SKM-1 treated with dmso at 0.1 percent for 144 hours (cell line): ENCODE data around the gene LMX1A.

Experiments
- DNase-seq: peaks from one replicate; lab custom pipeline; 2025; ENCODE audit not compliant: unreplicated experiment; lab: John Stamatoyannopoulos, UW

LMX1A gene

DNA sequence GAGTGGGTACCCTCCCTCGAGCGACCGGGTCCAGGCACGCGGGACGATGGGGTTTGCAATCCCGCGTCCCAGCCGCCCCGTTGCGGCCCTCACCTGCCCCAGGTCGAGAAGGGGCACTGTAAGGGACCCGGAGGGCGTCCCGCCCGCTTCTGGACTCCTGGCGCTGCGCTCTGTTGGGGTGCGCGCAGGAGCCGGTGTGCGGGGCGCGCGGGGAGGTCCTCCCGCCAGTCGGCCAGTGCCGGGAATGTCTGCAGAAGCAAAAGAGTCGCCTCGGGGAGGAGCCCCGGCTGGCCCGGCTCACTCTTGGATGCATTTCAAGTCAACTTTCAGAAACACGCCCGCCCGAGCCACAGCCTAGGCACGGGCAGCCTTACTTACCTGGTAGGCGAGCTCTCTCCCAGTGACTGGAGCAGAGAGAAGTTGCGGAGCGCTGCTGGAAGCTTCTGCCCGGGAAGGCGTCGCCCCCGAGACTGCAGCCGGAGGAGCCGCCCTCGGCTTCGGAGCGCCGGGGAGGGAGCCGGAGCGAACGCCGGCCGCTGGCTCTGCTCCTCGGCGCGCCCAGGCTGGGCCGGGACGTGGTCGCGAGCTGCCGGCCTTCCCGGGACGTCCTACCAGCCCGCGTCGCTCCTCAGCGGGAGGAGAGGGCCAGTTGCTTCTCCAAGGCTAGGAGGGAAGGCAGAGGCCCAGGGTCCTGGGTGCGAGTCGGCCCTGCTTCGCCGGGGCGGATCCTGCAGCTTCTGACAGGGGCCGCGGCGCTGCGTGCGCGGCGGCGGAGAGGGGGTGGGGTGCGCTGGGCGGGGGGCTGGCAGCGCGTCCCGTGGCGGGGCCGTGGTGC is at the start of gene LMX1A:
Gene LMX1A (minus strand): TSS at position 739 of the 835 bp plus-strand sequence. CDS start 1,156 bp downstream, outside the sequence.
- no peak for DNase-seq

GRCh38 chr1:165403835-165404482 is 47.4 kb upstream of the LMX1A start:
- DNase-seq: no peak

- no peak for DNase-seq
These were observed 46.1 kb upstream of the LMX1A start for GRCh38 chr1:165402517-165403111.

DNA sequence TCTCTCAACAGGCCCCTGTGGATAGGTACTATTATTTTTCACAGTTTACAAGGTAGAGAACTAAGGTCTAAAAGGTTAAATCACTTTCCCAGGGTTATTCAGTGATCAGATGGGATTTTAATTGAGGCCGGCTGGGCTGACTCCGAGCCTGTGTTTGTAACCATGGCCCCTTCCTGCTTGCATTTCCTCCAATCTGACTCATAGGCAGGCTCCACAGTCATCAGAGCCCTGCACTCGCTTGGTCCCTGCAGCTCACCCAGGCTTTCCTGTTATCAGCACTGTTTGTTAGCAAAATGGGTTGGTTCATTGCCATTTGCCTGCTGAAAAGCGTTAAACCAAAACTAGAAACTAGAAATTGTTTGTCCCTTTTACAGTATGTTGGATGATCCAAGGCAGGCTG is 41.4 kb upstream of the LMX1A start:
- DNase-seq: no peak

DNA sequence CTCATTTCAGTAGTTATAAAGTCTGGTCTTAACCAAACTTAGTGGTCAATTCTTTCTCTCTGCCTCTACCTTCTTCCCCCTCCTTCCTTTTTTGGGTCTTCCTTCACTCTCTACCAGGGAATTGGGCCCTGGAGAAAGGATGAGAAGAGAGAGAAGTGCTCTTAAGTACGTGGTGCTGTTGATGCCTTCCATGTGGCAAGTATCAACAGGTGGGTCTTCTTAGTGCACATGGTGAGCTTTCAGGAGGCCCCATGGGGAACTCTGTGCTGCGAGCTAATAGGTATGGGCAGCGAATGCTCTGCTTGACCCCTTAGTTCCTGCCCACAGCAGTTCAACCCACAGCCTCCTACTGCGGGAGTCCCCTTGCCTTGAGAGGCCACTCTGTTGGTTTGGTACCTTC is 39.4 kb upstream of the LMX1A start:
- no peak for DNase-seq

GRCh38 chr1:165395478-165395877 is 39.0 kb upstream of the LMX1A start:
- no peak for DNase-seq

GRCh38 chr1:165392634-165393571 is 36.4 kb upstream of the LMX1A start:
- DNase-seq: peak; percentile 91

DNA sequence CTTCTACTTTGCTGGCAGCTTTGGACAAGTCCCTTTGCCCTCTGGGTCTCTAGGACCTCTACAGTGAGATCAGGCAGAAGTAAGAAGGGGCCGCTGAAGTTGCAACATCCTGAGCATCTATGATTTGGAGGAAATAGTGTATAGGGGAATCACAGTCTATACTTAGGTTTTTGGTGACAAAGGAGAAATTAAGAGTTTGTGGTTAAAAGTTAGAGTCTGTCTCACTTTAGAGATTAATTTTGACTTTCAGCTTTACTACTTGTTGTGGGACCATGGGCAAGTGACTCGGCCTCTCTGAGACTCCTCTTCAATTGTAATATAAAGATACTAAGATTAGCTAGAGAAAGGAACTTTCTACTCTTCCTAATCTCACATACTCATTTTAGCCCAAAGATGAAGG is 33.1 kb upstream of the LMX1A start:
- no peak for DNase-seq

DNA sequence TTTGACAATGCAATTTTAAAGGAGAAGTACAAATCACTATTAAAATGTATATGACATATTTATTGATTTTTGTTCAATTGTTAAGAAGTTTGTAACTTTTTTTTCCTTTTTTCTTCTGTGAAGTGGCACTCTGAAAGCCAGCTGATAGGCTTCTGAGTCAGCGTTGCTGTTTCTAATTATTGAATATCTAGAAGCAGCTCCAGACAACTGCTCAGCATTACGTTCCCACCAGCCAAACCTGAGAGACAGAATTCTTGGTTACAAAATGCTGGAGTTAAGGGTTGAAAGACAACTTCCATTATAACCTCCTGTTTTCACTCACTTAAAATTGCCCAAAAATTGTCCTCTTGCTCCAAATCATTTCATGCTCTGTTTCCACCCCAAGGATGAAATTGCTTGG is 31.4 kb upstream of the LMX1A start:
- no peak for DNase-seq

DNA sequence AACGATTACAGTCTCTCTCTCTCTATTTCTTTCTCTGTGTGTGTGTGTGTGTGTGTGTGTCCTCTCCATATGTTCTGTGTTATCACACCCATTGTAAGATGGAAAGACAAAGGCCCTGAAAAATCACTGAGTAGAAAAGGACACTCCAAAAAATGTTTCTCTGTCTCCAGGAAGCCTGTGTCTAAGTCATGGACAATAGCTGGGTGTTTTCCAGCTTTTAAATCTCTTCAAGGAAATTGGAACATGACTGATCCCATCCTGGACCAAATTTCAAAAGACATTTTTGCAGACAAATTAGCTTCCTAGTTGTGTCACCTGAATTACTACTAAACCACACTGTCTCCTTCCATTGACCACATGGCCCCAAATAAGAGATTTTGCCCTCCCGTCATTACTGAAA is 31.0 kb upstream of the LMX1A start:
- DNase-seq: no peak

GRCh38 chr1:165383599-165384405 is 27.3 kb upstream of the LMX1A start:
- no peak for DNase-seq

- no peak for DNase-seq
These were observed 26.6 kb upstream of the LMX1A start for GRCh38 chr1:165383067-165383466.

- DNase-seq: no peak
These were observed 25.4 kb upstream of the LMX1A start for GRCh38 chr1:165381745-165382505.

GRCh38 chr1:165376811-165377311 is 20.3 kb upstream of the LMX1A start:
- no peak for DNase-seq

GRCh38 chr1:165376041-165376810 is 19.7 kb upstream of the LMX1A start:
- no peak for DNase-seq

GRCh38 chr1:165375623-165376022 is 19.1 kb upstream of the LMX1A start:
- no peak for DNase-seq

DNA sequence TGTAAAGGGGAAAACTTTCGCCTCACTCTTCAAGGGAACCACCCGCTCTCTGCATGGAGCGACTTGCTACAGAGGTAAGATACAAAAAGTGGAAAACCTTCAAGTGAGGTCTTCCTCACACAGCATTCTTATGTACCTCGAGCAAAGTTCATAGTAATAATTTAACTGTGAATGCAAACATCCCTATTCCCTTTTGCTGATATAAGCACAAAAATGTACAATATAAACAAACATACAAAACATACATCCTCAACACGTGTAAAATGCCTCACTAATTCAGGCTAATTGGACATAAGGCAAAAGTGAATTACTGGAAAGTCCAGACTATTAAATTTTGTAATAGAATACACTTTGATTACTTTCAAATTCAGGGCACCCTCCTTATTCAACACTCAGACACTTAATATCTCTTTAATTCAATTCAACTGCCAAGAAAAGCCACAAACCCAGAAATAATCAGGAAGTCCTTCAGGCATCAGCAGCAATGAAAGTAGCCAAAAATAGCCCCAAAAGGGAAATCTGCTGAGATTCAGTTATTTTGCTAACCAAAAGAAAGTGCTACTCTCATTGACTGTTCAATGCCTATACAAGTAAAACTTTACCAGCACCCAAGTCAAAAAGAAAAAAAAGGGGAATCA is 15.2 kb upstream of the LMX1A start:
- DNase-seq: no peak

DNA sequence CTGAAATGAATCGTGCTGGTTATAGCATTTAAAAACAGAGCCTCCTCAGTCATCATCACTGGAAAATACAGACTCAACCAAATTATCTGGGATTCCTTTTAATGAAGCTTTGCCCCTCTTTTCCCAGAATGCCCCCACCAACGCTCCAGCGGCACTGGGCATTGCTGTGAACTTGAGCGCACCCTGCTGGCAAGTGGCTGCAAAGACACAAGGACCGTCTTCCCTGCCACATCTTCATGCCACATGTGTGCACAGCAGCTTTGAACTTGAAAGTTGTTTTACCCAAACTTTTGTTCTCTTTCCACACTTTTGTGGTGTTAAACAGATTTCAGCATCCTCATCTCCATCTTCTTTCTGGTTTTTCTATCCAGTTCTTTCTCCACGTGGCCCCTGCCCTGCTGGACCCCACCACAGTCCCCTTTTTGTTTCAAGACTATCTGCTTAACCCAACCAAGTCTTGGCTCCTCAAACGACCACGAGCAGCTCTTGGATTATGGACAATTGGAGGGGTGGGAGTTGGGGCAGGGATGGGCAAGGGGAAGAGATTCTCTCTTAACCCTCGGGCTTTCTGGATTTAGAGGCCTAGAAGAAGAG is 12.8 kb upstream of the LMX1A start:
- DNase-seq: no peak
